Measurements from ENCODE around the gene SLC30A10. TPM values are rescaled to one million over a fixed set of nuclear protein-coding genes. Genes with fewer than 3 reads are reported as not detected.

Gene SLC30A10
- total RNA-seq, 1 experiment from 2014 or later = 0.09 TPM

GRCh38 chr1:219903353-219903871 lies 24.9 kb downstream of the SLC30A10 start:
- Histone ChIP-seq H3K79me2 (ENCODE audit: insufficient read depth, low read length) (no peaks in the 10 kb centered on the region), H3T11ph (ENCODE audit: low read length) (no peak overlapping the region), H4K8ac (replicated peaks; ENCODE audit: insufficient read length, low read depth, low read length) (no peak overlapping the region), H2BK20ac (ENCODE audit: low read depth, low read length, poor library complexity, severe bottlenecking) (no peak overlapping the region), H3K23ac (ENCODE audit: insufficient read length, low read depth, low read length) (no peak overlapping the region), H3K27me3 (ENCODE audit: insufficient read depth, low read length) (no peaks in the 10 kb centered on the region), H4K5ac (ENCODE audit: insufficient read length, low read depth, low read length) (no peak overlapping the region), H3K23me2 (ENCODE audit: insufficient read length, low read depth, low read length, poor library complexity, severe bottlenecking) (no peaks in the 10 kb centered on the region), H3K27ac (ENCODE audit: insufficient read length, low read depth, low read length) (no peak overlapping the region), H3K79me1 (ENCODE audit: insufficient read depth, low read depth, low read length, poor library complexity, severe bottlenecking) (no peaks in the 10 kb centered on the region), H2BK15ac (ENCODE audit: low read depth, low read length) (no peak overlapping the region), H3K9me3 (ENCODE audit: control insufficient read depth, low read depth, low read length) (no peaks in the 10 kb centered on the region), H2BK12ac (ENCODE audit: insufficient read length, low read depth, low read length) (no peak overlapping the region), H3K18ac (ENCODE audit: insufficient read length, low read depth, low read length) (no peak overlapping the region), H2AFZ (ENCODE audit: low read length) (no peak overlapping the region), H4K20me1 (ENCODE audit: control insufficient read depth, insufficient read depth, insufficient read length) (no peaks in the 10 kb centered on the region), H3K14ac (ENCODE audit: insufficient read depth, low read length) (no peak overlapping the region), H3K9ac (ENCODE audit: extremely low read depth, insufficient read length, low read length) (no peak overlapping the region), H2AK5ac (ENCODE audit: insufficient read length, low read length) (no peak overlapping the region), H3K4me2 (ENCODE audit: insufficient read depth, insufficient read length, low read length) (no peak overlapping the region), H3K4me1 (ENCODE audit: insufficient read depth, low read length) (0 out of 2 replicates have a peak, but pooled peaks cover 3% of the 10 kb centered on the region), H2BK5ac (ENCODE audit: insufficient read length, low read length) (no peak overlapping the region), H3K4ac (ENCODE audit: low read depth, low read length) (no peak overlapping the region), H4K91ac (ENCODE audit: insufficient read length, low read depth, low read length) (no peak overlapping the region), H2BK120ac (ENCODE audit: low read depth, low read length, poor library complexity, severe bottlenecking) (no peak overlapping the region), H3K56ac (ENCODE audit: insufficient read length, low read depth, low read length) (no peak overlapping the region)
- H3K4me1 Mint-ChIP-seq = peaks cover 12 to 19% of the 10 kb centered on the region in 2 experiments
- no peak for DNase-seq
- WGBS (ENCODE audit: extremely low coverage, insufficient read length, low lambda C conversion rate) = no CpG with 5 or more reads among the region's 5 CpGs
- no peaks in the 10 kb centered on the region for H3K9me3 Mint-ChIP-seq
- TF ChIP-seq, protein P1, sequence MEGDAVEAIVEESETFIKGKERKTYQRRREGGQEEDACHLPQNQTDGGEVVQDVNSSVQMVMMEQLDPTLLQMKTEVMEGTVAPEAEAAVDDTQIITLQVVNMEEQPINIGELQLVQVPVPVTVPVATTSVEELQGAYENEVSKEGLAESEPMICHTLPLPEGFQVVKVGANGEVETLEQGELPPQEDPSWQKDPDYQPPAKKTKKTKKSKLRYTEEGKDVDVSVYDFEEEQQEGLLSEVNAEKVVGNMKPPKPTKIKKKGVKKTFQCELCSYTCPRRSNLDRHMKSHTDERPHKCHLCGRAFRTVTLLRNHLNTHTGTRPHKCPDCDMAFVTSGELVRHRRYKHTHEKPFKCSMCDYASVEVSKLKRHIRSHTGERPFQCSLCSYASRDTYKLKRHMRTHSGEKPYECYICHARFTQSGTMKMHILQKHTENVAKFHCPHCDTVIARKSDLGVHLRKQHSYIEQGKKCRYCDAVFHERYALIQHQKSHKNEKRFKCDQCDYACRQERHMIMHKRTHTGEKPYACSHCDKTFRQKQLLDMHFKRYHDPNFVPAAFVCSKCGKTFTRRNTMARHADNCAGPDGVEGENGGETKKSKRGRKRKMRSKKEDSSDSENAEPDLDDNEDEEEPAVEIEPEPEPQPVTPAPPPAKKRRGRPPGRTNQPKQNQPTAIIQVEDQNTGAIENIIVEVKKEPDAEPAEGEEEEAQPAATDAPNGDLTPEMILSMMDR (conservative IDR thresholded peaks at IDR 0.05) = no peak
- H3K27ac Mint-ChIP-seq = no peak overlapping the region
- no peaks in the 10 kb centered on the region; the same call in 1 of the 2 replicates for H3K27me3 Mint-ChIP-seq (ENCODE audit: low read depth)
- no peak overlapping the region for H3K4me3 Mint-ChIP-seq
- H3K36me3 Mint-ChIP-seq (ENCODE audit: insufficient read depth in 1 of 3, low read depth in 3 of 3) = no peaks in the 10 kb centered on the region
